Effector memory CD4-positive, alpha-beta T cell (primary cell): ENCODE measurements around the gene C2orf49.

Experiments used
- DNase-seq, 3 donors: peaks; one replicate each; pipeline ENCODE4 v3.0.0-alpha.2; 2020
- H3K27ac ChIP-seq: 2 replicates; pipeline ENCODE4 v1.7.0; 2013; ENCODE audit warnings: mild to moderate bottlenecking, low read length, moderate library complexity; ENCODE audit not compliant: insufficient read depth, poor library complexity, severe bottlenecking
- H3K27me3 ChIP-seq: replicated peaks from 2 replicates; pipeline ENCODE4 v1.7.0; 2013; ENCODE audit warnings: mild to moderate bottlenecking, low read length; ENCODE audit not compliant: insufficient read depth, control insufficient read depth, poor library complexity, severe bottlenecking
- H3K36me3 ChIP-seq: 2 replicates; pipeline ENCODE4 v1.7.0; 2013; ENCODE audit warnings: mild to moderate bottlenecking, low read length, moderate library complexity; ENCODE audit not compliant: control insufficient read depth, insufficient read depth
- H3K4me1 ChIP-seq: 2 replicates; pipeline ENCODE4 v1.7.0; 2013; ENCODE audit warnings: low read length, mild to moderate bottlenecking; ENCODE audit not compliant: control insufficient read depth, insufficient read depth, poor library complexity, severe bottlenecking
- H3K4me3 ChIP-seq: 2 replicates; pipeline ENCODE4 v1.7.0; 2013; ENCODE audit warnings: low read length, low read depth, mild to moderate bottlenecking; ENCODE audit not compliant: insufficient read depth, poor library complexity, severe bottlenecking
- H3K9me3 ChIP-seq: 2 replicates; pipeline ENCODE4 v1.7.0; 2013; ENCODE audit warnings: mild to moderate bottlenecking, low read length, moderate library complexity; ENCODE audit not compliant: control insufficient read depth

C2orf49 gene

GRCh38 chr2:105328281-105329196 is 8.8 kb upstream of the C2orf49 start:
- Histone ChIP-seq H3K27me3 (no peaks in the 10 kb centered on the region), H3K9me3 (no peaks in the 10 kb centered on the region), H3K27ac (peak overlapping the region; percentile 52), H3K4me3 (peak overlapping the region; percentile 60), H3K36me3 (no peaks in the 10 kb centered on the region), H3K4me1 (peaks cover 12% of the 10 kb centered on the region)
- DNase-seq = peak in 1 of 3 donors; percentile 23

GRCh38 chr2:105329197-105329554 is 8.2 kb upstream of the C2orf49 start:
- H3K4me1 ChIP-seq = peaks cover 12% of the 10 kb centered on the region
- peak overlapping the region; percentile 60 for H3K4me3 ChIP-seq
- peak overlapping the region; percentile 52 for H3K27ac ChIP-seq
- no peak for DNase-seq
- no peaks in the 10 kb centered on the region for H3K9me3 ChIP-seq
- no peaks in the 10 kb centered on the region for H3K36me3 ChIP-seq
- H3K27me3 ChIP-seq = no peaks in the 10 kb centered on the region

- H3K9me3 ChIP-seq = no peaks in the 10 kb centered on the region
- DNase-seq = peak; percentile 36 to 48 (median 42)
- H3K27me3 ChIP-seq = no peaks in the 10 kb centered on the region
- H3K36me3 ChIP-seq = no peaks in the 10 kb centered on the region
- peak within 1 kb of the TSS; percentile 60 for H3K4me3 ChIP-seq
- H3K4me1 ChIP-seq = peaks cover 12% of the 10 kb centered on the region
- peak within 1 kb of the TSS; percentile 81 for H3K27ac ChIP-seq
These were observed 7.5 kb upstream of the C2orf49 start, which contains the start of gene TGFBRAP1 for GRCh38 chr2:105329561-105330495. Gene TGFBRAP1 (minus strand): TSS chr2:105329735. CDS start chr2:105308301, 21,434 bp downstream.

- Histone ChIP-seq H3K36me3 (no peaks in the 10 kb centered on the region), H3K4me3 (no peak overlapping the region), H3K9me3 (no peaks in the 10 kb centered on the region), H3K27ac (peak overlapping the region; percentile 81), H3K4me1 (peaks cover 12% of the 10 kb centered on the region), H3K27me3 (no peaks in the 10 kb centered on the region)
- DNase-seq = no peak
These were observed 6.5 kb upstream of the C2orf49 start for GRCh38 chr2:105330681-105331375.

- Histone ChIP-seq H3K36me3 (no peaks in the 10 kb centered on the region), H3K27ac (no peak overlapping the region), H3K4me1 (peaks cover 25% of the 10 kb centered on the region), H3K4me3 (no peak overlapping the region), H3K27me3 (no peaks in the 10 kb centered on the region), H3K9me3 (no peaks in the 10 kb centered on the region)
- DNase-seq = no peak
These were observed 3.1 kb upstream of the C2orf49 start for GRCh38 chr2:105334211-105334610.

- no peak for DNase-seq
- Histone ChIP-seq H3K4me3 (no peak overlapping the region), H3K9me3 (no peaks in the 10 kb centered on the region), H3K27ac (no peak overlapping the region), H3K27me3 (no peaks in the 10 kb centered on the region), H3K4me1 (peaks cover 20% of the 10 kb centered on the region), H3K36me3 (peaks cover 7% of the 10 kb centered on the region)
These were observed 1.9 kb upstream of the C2orf49 start for GRCh38 chr2:105335469-105335868.

GRCh38 chr2:105336786-105337121 is 586 bp upstream of the C2orf49 start:
- no peaks in the 10 kb centered on the region for H3K27me3 ChIP-seq
- peak overlapping the region; percentile 97 for H3K4me3 ChIP-seq
- peaks cover 13% of the 10 kb centered on the region for H3K36me3 ChIP-seq
- H3K9me3 ChIP-seq = no peaks in the 10 kb centered on the region
- H3K4me1 ChIP-seq = peaks cover 20% of the 10 kb centered on the region
- peak overlapping the region; percentile 98 for H3K27ac ChIP-seq
- no peak for DNase-seq

GRCh38 chr2:105338020-105338385 is 663 bp downstream of the C2orf49 start:
- H3K36me3 ChIP-seq = peaks cover 25% of the 10 kb centered on the region
- H3K4me3 ChIP-seq = peak overlapping the region; percentile 97
- H3K27me3 ChIP-seq = no peaks in the 10 kb centered on the region
- H3K4me1 ChIP-seq = peaks cover 20% of the 10 kb centered on the region
- H3K9me3 ChIP-seq = no peaks in the 10 kb centered on the region
- peak overlapping the region; percentile 98 for H3K27ac ChIP-seq
- no peak for DNase-seq

GRCh38 chr2:105339414-105339813 is 2.1 kb downstream of the C2orf49 start:
- Histone ChIP-seq H3K4me1 (peaks cover 20% of the 10 kb centered on the region), H3K36me3 (peaks cover 36% of the 10 kb centered on the region), H3K27me3 (no peaks in the 10 kb centered on the region), H3K4me3 (no peak overlapping the region), H3K9me3 (no peaks in the 10 kb centered on the region), H3K27ac (no peak overlapping the region)
- no peak for DNase-seq
